GM19452 (cell line): ENCODE data around the gene KLHDC8A.

Experiments
- ATAC-seq: cut with Tn5 transposase; IDR thresholded peaks from one replicate; pipeline ENCODE4 v1.9.1; 2021; ENCODE audit not compliant: unreplicated experiment

The KLHDC8A gene

GRCh38 chr1:205319081-205320018 lies 37.4 kb downstream of the KLHDC8A start:
- ATAC-seq = no peak

- no peak for ATAC-seq
Measured at GRCh38 chr1:205318231-205318991, 38.3 kb downstream of the KLHDC8A start.

- ATAC-seq = no peak
Measured at GRCh38 chr1:205317311-205317917, 39.3 kb downstream of the KLHDC8A start.

GRCh38 chr1:205316161-205316566 lies 40.6 kb downstream of the KLHDC8A start:
- no peak for ATAC-seq

- ATAC-seq = no peak
Measured at GRCh38 chr1:205315008-205315618, 41.6 kb downstream of the KLHDC8A start.

- no peak for ATAC-seq
Measured at GRCh38 chr1:205313563-205314308, 43.0 kb downstream of the KLHDC8A start.

GRCh38 chr1:205312866-205313562 lies 43.7 kb downstream of the KLHDC8A start:
- no peak for ATAC-seq

GRCh38 chr1:205310976-205311704 lies 45.6 kb downstream of the KLHDC8A start:
- no peak for ATAC-seq

GRCh38 chr1:205309741-205310140 lies 47.0 kb downstream of the KLHDC8A start:
- ATAC-seq = no peak

- ATAC-seq = no peak
Measured at GRCh38 chr1:205306929-205307566, 49.7 kb downstream of the KLHDC8A start.

GRCh38 chr1:205304695-205305070 lies 52.0 kb downstream of the KLHDC8A start:
- no peak for ATAC-seq

- ATAC-seq = no peak
Measured at GRCh38 chr1:205304046-205304694, 52.6 kb downstream of the KLHDC8A start.

GRCh38 chr1:205303247-205303888 lies 53.4 kb downstream of the KLHDC8A start:
- ATAC-seq = no peak

GRCh38 chr1:205301842-205302588 lies 54.7 kb downstream of the KLHDC8A start:
- no peak for ATAC-seq

GRCh38 chr1:205301205-205301821 lies 55.4 kb downstream of the KLHDC8A start:
- ATAC-seq = no peak

GRCh38 chr1:205300149-205300548 lies 56.6 kb downstream of the KLHDC8A start:
- no peak for ATAC-seq
